PC-9 (cell line): Measurements from ENCODE around the gene LCOR.

ENCODE experiments used
- EZH2 ChIP-seq: fragments of 200-600 bp; sonication (generic); IDR thresholded peaks from 2 replicates; pipeline ENCODE4 v1.8.0; 2017; ENCODE audit warnings: antibody characterized with exemption, low read depth
- TF ChIP-seq, protein P1 (sequence below): fragments of 200-600 bp; sonication (generic); conservative IDR thresholded peaks from 2 replicates; pipeline ENCODE4 v1.6.1; 2017; ENCODE audit warnings: mixed run types, antibody characterized with exemption, mild to moderate bottlenecking, moderate library complexity

DNA sequence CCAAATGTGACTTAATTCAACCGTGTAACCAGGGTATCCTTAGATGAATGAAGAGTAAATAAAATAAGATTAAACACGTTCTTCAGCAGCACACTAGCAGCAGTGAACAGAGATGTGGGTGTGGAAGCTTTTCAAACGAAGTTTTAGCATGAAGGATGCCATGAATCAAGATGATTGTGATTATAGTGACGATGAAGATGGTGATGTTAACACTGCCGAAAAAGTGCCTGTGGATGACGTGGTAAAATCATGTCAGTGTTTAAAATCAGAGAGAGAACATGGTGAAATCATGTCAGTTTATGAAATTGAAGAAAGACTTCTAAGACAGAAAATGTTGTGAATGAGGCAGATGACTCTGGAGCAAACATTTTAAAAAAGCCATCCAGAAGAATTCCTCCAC, 19.2 kb downstream of the LCOR start:
- TF ChIP-seq, protein P1, sequence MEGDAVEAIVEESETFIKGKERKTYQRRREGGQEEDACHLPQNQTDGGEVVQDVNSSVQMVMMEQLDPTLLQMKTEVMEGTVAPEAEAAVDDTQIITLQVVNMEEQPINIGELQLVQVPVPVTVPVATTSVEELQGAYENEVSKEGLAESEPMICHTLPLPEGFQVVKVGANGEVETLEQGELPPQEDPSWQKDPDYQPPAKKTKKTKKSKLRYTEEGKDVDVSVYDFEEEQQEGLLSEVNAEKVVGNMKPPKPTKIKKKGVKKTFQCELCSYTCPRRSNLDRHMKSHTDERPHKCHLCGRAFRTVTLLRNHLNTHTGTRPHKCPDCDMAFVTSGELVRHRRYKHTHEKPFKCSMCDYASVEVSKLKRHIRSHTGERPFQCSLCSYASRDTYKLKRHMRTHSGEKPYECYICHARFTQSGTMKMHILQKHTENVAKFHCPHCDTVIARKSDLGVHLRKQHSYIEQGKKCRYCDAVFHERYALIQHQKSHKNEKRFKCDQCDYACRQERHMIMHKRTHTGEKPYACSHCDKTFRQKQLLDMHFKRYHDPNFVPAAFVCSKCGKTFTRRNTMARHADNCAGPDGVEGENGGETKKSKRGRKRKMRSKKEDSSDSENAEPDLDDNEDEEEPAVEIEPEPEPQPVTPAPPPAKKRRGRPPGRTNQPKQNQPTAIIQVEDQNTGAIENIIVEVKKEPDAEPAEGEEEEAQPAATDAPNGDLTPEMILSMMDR = no peak
- no peak for TF ChIP-seq EZH2
